K562 (cell line): ENCODE results near the gene DUSP5. TPM values are rescaled to one million over a fixed set of nuclear protein-coding genes. Genes with fewer than 3 reads are reported as not detected.
A peak's percentile ranks its signal among the peaks of the same experiment; 100 is the strongest.

Experiments used
- ATAC-seq: fragments of 200-7000 bp; cut with Tn5 transposase; 3 replicates; pipeline ENCODE4 v1.9.1; 2020; ENCODE audit warnings: moderate library complexity
- BruUV-seq: library from RNA; stranded (reverse); fragments of 400-500 nt; replicated peaks from 2 replicates; lab custom pipeline; 2021; lab: Mats Ljungman, UMichigan
- CTCF ChIA-PET: fragments of 300-600 bp; formaldehyde crosslinking; extraction: SDS; loops from one replicate; lab custom pipeline; 2021; ENCODE audit warnings: low intra/inter-chr PET ratio; lab: Yijun Ruan, JAX
- POLR2A ChIA-PET: fragments of 300-600, 350-650 bp; sonication (Branson Sonifier 250); formaldehyde crosslinking; extraction: SDS; loops from one replicate; lab custom pipeline; 2021; ENCODE audit warnings: antibody characterized with exemption, inconsistent platforms; lab: Yijun Ruan, JAX
- DNase-seq, 4 experiments: peaks; one replicate each; pipeline versions ENCODE4 v3.0.0 to v3.0.0-alpha.2; 2011 to 2018; ENCODE audit warnings: low spot score in 3 of 4, mixed read lengths in 3 of 4; ENCODE audit errors: extremely low read depth in 1 of 4
- FAIRE-seq: peaks from 2 replicates; lab custom pipeline; 2011; peaks lifted over from hg19 to GRCh38; lab: Jason Lieb, UNC
- H2AFZ ChIP-seq: 2 replicates; pipeline ENCODE4 v1.6.0; 2011; ENCODE audit warnings: low read depth, low read length, control low read depth, inconsistent platforms
- H3K27ac ChIP-seq: fragments of 200-600 bp; 3 replicates; pipeline ENCODE4 v1.8.0; 2011; ENCODE audit warnings: low read depth, mild to moderate bottlenecking, control low read depth, inconsistent platforms, low read length, moderate library complexity, mixed read lengths; ENCODE audit errors: extremely low read depth
- H3K27me3 ChIP-seq, 2 experiments: fragments of 300-600 bp in 1 of 2; 2 replicates in 1 of 2; 3 replicates in 1 of 2; pipeline versions ENCODE4 v1.6.0 to v1.8.0; 2011; ENCODE audit warnings: inconsistent platforms in 2 of 2, low read length in 2 of 2, mild to moderate bottlenecking in 1 of 2, mixed read lengths in 1 of 2, moderate library complexity in 1 of 2; ENCODE audit not compliant: control insufficient read depth in 2 of 2, insufficient read depth in 2 of 2
- H3K36me3 ChIP-seq: fragments of 300-600 bp; 3 replicates; pipeline ENCODE4 v1.8.0; 2011; ENCODE audit warnings: mild to moderate bottlenecking, low read length, inconsistent platforms; ENCODE audit not compliant: control insufficient read depth, insufficient read depth
- H3K4me1 ChIP-seq, 2 experiments: fragments of 200-600 bp in 1 of 2; replicated peaks in 1 of 2; 2 replicates in 1 of 2; 3 replicates in 1 of 2; pipeline versions ENCODE4 v1.5.1 to v1.8.0; 2011; ENCODE audit warnings: inconsistent platforms in 2 of 2, low read length in 2 of 2, mild to moderate bottlenecking in 1 of 2, mixed read lengths in 1 of 2, moderate library complexity in 1 of 2; ENCODE audit not compliant: control insufficient read depth in 2 of 2, insufficient read depth in 2 of 2
- H3K4me2 ChIP-seq: 2 replicates; pipeline ENCODE4 v1.6.1; 2011; ENCODE audit warnings: low read length, control low read depth, inconsistent platforms, mixed read lengths; ENCODE audit not compliant: insufficient read depth
- H3K4me3 ChIP-seq: fragments of 200-600 bp; sonication (generic), shearing (Covaris generic); 2 replicates; pipeline ENCODE4 v1.5.1; 2016; ENCODE audit warnings: control low read depth, inconsistent platforms
- H3K79me2 ChIP-seq: fragments of 200-600 bp; 3 replicates; pipeline ENCODE4 v1.8.0; 2011; ENCODE audit warnings: low read length, inconsistent platforms; ENCODE audit not compliant: control insufficient read depth, insufficient read depth
- H3K9ac ChIP-seq, 2 experiments: 2 replicates each; pipeline versions ENCODE4 v1.6.0 to v1.6.1; 2011; ENCODE audit warnings: low read depth in 2 of 2, low read length in 2 of 2, control low read depth in 1 of 2, inconsistent platforms in 1 of 2, mild to moderate bottlenecking in 1 of 2, mixed read lengths in 1 of 2; ENCODE audit not compliant: insufficient read depth in 1 of 2
- H3K9me1 ChIP-seq: one replicate; pipeline ENCODE4 v1.6.0; 2011; ENCODE audit warnings: inconsistent platforms, mild to moderate bottlenecking, low read length, moderate library complexity; ENCODE audit not compliant: control insufficient read depth, insufficient read depth
- H3K9me3 ChIP-seq: replicated peaks from 2 replicates; pipeline ENCODE4 v1.5.1; 2011; ENCODE audit warnings: low read depth, low read length, inconsistent platforms; ENCODE audit not compliant: control insufficient read depth, insufficient read depth
- H4K20me1 ChIP-seq: replicated peaks from 2 replicates; pipeline ENCODE4 v1.6.1; 2011; ENCODE audit warnings: low read length, inconsistent platforms, mixed read lengths; ENCODE audit not compliant: control insufficient read depth, insufficient read depth
- BCL6 ChIP-seq: fragments of 250-450 bp; sonication (Bioruptor Pico); IDR thresholded peaks from 2 replicates; pipeline ENCODE4 v1.4.0; 2020
- BHLHE40 ChIP-seq: IDR thresholded peaks from 2 replicates; pipeline ENCODE4 v1.6.1; 2011; ENCODE audit warnings: low read length, improper control_type of control experiment
- CEBPB ChIP-seq: fragments of 450-650 bp; IDR thresholded peaks from 2 replicates; pipeline ENCODE4 v1.6.1; 2016; ENCODE audit warnings: missing genetic modification characterization, missing compliant biosample characterization
- CHD2 ChIP-seq: IDR thresholded peaks from 2 replicates; pipeline ENCODE4 v1.6.1; 2011; ENCODE audit warnings: low read depth, low read length
- HBP1 ChIP-seq: fragments of 450-650 bp; formaldehyde crosslinking; IDR thresholded peaks from 2 replicates; pipeline ENCODE4 v1.4.0; 2022; ENCODE audit warnings: missing genetic modification characterization
- HLTF ChIP-seq: fragments of 450-650 bp; IDR thresholded peaks from 2 replicates; pipeline ENCODE4 v1.6.1; 2016
- HMBOX1 ChIP-seq: sonication (generic); IDR thresholded peaks from 2 replicates; pipeline ENCODE4 v1.6.1; 2016
- KLF1 ChIP-seq: fragments of 450-650 bp; IDR thresholded peaks from 2 replicates; pipeline ENCODE4 v1.6.1; 2016; ENCODE audit warnings: missing genetic modification characterization, missing compliant biosample characterization
- PPARD ChIP-seq: fragments of 250-450 bp; sonication (Bioruptor Pico); IDR thresholded peaks from 2 replicates; pipeline ENCODE4 v1.8.0; 2022; ENCODE audit warnings: inconsistent platforms, mild to moderate bottlenecking, moderate library complexity
- RBFOX2 ChIP-seq: fragments of 200-400 bp; formaldehyde crosslinking; IDR thresholded peaks from 2 replicates; pipeline ENCODE4 v1.6.1; 2017; ENCODE audit warnings: low read depth, mild to moderate bottlenecking, low read length, moderate library complexity
- SRSF9 ChIP-seq: fragments of 200-400 bp; formaldehyde crosslinking; IDR thresholded peaks from 2 replicates; pipeline ENCODE4 v1.6.1; 2017; ENCODE audit warnings: low read depth, low read length, borderline replicate concordance
- TCF15 ChIP-seq: fragments of 250-450 bp; sonication (Bioruptor Pico); IDR thresholded peaks from 2 replicates; pipeline ENCODE4 v1.8.0; 2022; ENCODE audit warnings: moderate library complexity, mild to moderate bottlenecking, inconsistent platforms
- ZEB2 ChIP-seq: fragments of 450-650 bp; IDR thresholded peaks from 2 replicates; pipeline ENCODE4 v1.6.1; 2016
- ZNF146 ChIP-seq: IDR thresholded peaks from one replicate; pipeline ENCODE4 v1.6.1; 2018; ENCODE audit warnings: missing compliant biosample characterization; ENCODE audit not compliant: unreplicated experiment
- WGBS: fragments of 100-300 bp; shearing (Covaris generic); methylation state at CpG from one replicate; pipeline ENCODE4 v1.1.6; 2016; ENCODE audit warnings: low coverage, mixed read lengths; ENCODE audit not compliant: insufficient coverage; ENCODE audit errors: missing lambda C conversion rate; 5-methylcytosine and 5-hydroxymethylcytosine counted together
- in situ Hi-C: fragments of 300-500 bp; cut with MboI; formaldehyde crosslinking; loops from 4 replicates; pipeline ENCODE4 v1.15.0; 2018; ENCODE audit warnings: inconsistent platforms, mixed read lengths
- intact Hi-C: fragments of 100-400 bp; cut with micrococcal nuclease; formaldehyde crosslinking; loops from 2 replicates; pipeline ENCODE4 v1.14.2; 2022
- polyA plus RNA-seq, 8 experiments: library from polyadenylated mRNA; depleted of rRNA in 4 of 8; stranded (reverse) in 5 of 8; unstranded in 3 of 8; fragments of >200 nt; fragmentation: Nextera tagmentation in 2 of 8; fragmentation: Illumina TruSeq in 1 of 8; extraction: Ambion mirVana in 2 of 8; extraction: Trizol in 1 of 8; gene quantifications; 2 replicates each; pipeline versions ENCODE4 v1.2.1 to v1.2.3, GENCODE V29; 2011 to 2014; ENCODE audit warnings: inconsistent platforms in 1 of 8, missing spikeins in 1 of 8
- total RNA-seq, 7 experiments: library from RNA; depleted of rRNA in 6 of 7; stranded (reverse); fragments of >200 nt in 6 of 7; fragmentation: Illumina TruSeq in 2 of 7; extraction: Trizol in 2 of 7; gene quantifications; 2 replicates each; pipeline versions ENCODE4 v1.2.1 to v1.2.3, GENCODE V29; 2011 to 2021; ENCODE audit warnings: low replicate concordance in 1 of 7

DUSP5 gene
- total and polyA plus RNA-seq, 9 of the 15 experiments (the other 6 are each of a cell fraction or from before 2014, with no cell fraction given) = 0.49 to 3.4 (median 2.0) TPM

- no peak for TF ChIP-seq TCF15 (CRISPR knock-in tag)
- TF ChIP-seq ZNF146 = no peak
- TF ChIP-seq, all 486 proteins: peak for 0
Measured at GRCh38 chr10:110458266-110458920, 39.3 kb upstream of the DUSP5 start (continued).

- no peaks in the 10 kb centered on the region for H3K9me3 ChIP-seq
- ChIA-PET CTCF (no interaction called here), POLR2A (interaction anchor here (0.6 kb wide), 1 partner anchor 61 kb away, joined by 3 read pairs; no protein-coding TSS in a partner anchor)
- no peaks in the 10 kb centered on the region for H3K9me1 ChIP-seq
- 0 out of 4 replicates have a peak overlapping the region, but pooled peaks of 1 of the 2 experiments have one; percentile 17 for H3K9ac ChIP-seq
- no peak overlapping the region for H3K4me3 ChIP-seq
- intact Hi-C loops (no loop called here), in situ Hi-C loops (no loop called here)
- H3K36me3 ChIP-seq = no peaks in the 10 kb centered on the region
- ATAC-seq = peak; percentile 19; the same call in 1 of the 3 replicates
- no peak overlapping the region for H3K27ac ChIP-seq
- no peak overlapping the region for H3K4me2 ChIP-seq
- no TSS peak for BruUV-seq
- DNase-seq = no peak
- 58% methylated on average over 4 of the region's 10 CpGs for WGBS
- H3K4me1 ChIP-seq = peaks cover 0 to 7% of the 10 kb centered on the region in 2 experiments; a peak in 2 of 5 replicates
- FAIRE-seq = no peak
- H3K79me2 ChIP-seq = no peaks in the 10 kb centered on the region
- 0 out of 2 replicates have a peak overlapping the region, but pooled peaks have one; percentile 62 for H2AFZ ChIP-seq
- TF ChIP-seq PPARD (CRISPR knock-in tag) (no peak), HMBOX1 (no peak), RBFOX2 (no peak), ZEB2 (no peak), BHLHE40 (no peak), BCL6 (CRISPR knock-in tag) (no peak), SRSF9 (no peak), CHD2 (no peak), KLF1 (tag) (no peak), HLTF (no peak), CEBPB (tag) (no peak), HBP1 (CRISPR knock-in tag) (no peak)
- peaks cover 0 to 16% of the 10 kb centered on the region in 2 experiments; a peak in 2 of 5 replicates for H3K27me3 ChIP-seq
- H4K20me1 ChIP-seq = no peaks in the 10 kb centered on the region
Measured at GRCh38 chr10:110459600-110459999, 38.1 kb upstream of the DUSP5 start.
